Trophoblast cell (in vitro differentiated cells and primary cell): ENCODE measurements around the gene GTSE1. TPM values are rescaled to one million over a fixed set of nuclear protein-coding genes. Genes with fewer than 3 reads are reported as not detected.

ENCODE experiments used
- DNase-seq, 2 donors: peaks; one replicate each; pipeline ENCODE4 v3.0.0-alpha.2; 2016
- H2AFZ ChIP-seq: 2 replicates; pipeline ENCODE4 v1.6.1; 2013; ENCODE audit warnings: low read length, moderate library complexity, mild to moderate bottlenecking; ENCODE audit not compliant: insufficient read depth, poor library complexity
- H2AK5ac ChIP-seq: 2 replicates; pipeline ENCODE4 v1.6.1; 2013; ENCODE audit warnings: mild to moderate bottlenecking, low read length
- H2BK120ac ChIP-seq: 2 replicates; pipeline ENCODE4 v1.6.1; 2013; ENCODE audit warnings: low read length, mild to moderate bottlenecking, moderate library complexity; ENCODE audit not compliant: insufficient read depth, poor library complexity
- H2BK12ac ChIP-seq: 2 replicates; pipeline ENCODE4 v1.6.1; 2013; ENCODE audit warnings: mild to moderate bottlenecking, low read length, moderate library complexity
- H2BK5ac ChIP-seq: 2 replicates; pipeline ENCODE4 v1.6.1; 2013; ENCODE audit warnings: low read length, low read depth, moderate library complexity, mild to moderate bottlenecking; ENCODE audit not compliant: poor library complexity
- H3K14ac ChIP-seq: 2 replicates; pipeline ENCODE4 v1.6.1; 2013; ENCODE audit warnings: mild to moderate bottlenecking, low read length
- H3K18ac ChIP-seq: 2 replicates; pipeline ENCODE4 v1.6.1; 2013; ENCODE audit warnings: mild to moderate bottlenecking, low read length
- H3K23ac ChIP-seq: 2 replicates; pipeline ENCODE4 v1.6.1; 2013; ENCODE audit warnings: low read length
- H3K27ac ChIP-seq: 2 replicates; pipeline ENCODE4 v1.5.1; 2013; ENCODE audit warnings: low read depth, mild to moderate bottlenecking, inconsistent platforms, low read length, moderate library complexity
- H3K27me3 ChIP-seq: 2 replicates; pipeline ENCODE4 v1.6.1; 2013; ENCODE audit warnings: inconsistent platforms, mild to moderate bottlenecking, low read length, moderate library complexity; ENCODE audit not compliant: insufficient read depth
- H3K36me3 ChIP-seq, 2 experiments: 1 replicate in 1 of 2; 2 replicates in 1 of 2; pipeline ENCODE4 v1.6.1; 2013; ENCODE audit warnings: low read length in 2 of 2, mild to moderate bottlenecking in 2 of 2, moderate library complexity in 1 of 2; ENCODE audit not compliant: insufficient read depth in 2 of 2, control insufficient read depth in 1 of 2
- H3K4ac ChIP-seq: 2 replicates; pipeline ENCODE4 v1.6.1; 2013; ENCODE audit warnings: low read depth, mild to moderate bottlenecking, low read length, moderate library complexity
- H3K4me1 ChIP-seq, 2 experiments: 1 replicate in 1 of 2; 2 replicates in 1 of 2; pipeline ENCODE4 v1.6.1; 2013; ENCODE audit warnings: low read length in 2 of 2, mild to moderate bottlenecking in 2 of 2, moderate library complexity in 1 of 2; ENCODE audit not compliant: insufficient read depth in 2 of 2, control insufficient read depth in 1 of 2
- H3K4me2 ChIP-seq: 2 replicates; pipeline ENCODE4 v1.6.1; 2013; ENCODE audit warnings: inconsistent platforms, mild to moderate bottlenecking, low read length, moderate library complexity
- H3K4me3 ChIP-seq: 2 replicates; pipeline ENCODE4 v1.5.1; 2013; ENCODE audit warnings: mild to moderate bottlenecking, low read depth, low read length, inconsistent platforms
- H3K79me1 ChIP-seq: one replicate; pipeline ENCODE4 v1.6.1; 2013; ENCODE audit warnings: low read length
- H3K79me2 ChIP-seq: 2 replicates; pipeline ENCODE4 v1.6.1; 2013; ENCODE audit warnings: low read length, mild to moderate bottlenecking; ENCODE audit not compliant: control insufficient read depth, insufficient read depth, poor library complexity
- H3K9ac ChIP-seq: 2 replicates; pipeline ENCODE4 v1.6.1; 2013; ENCODE audit warnings: mild to moderate bottlenecking, low read length
- H3K9me3 ChIP-seq: 2 replicates; pipeline ENCODE4 v1.6.1; 2013; ENCODE audit warnings: low read depth, mild to moderate bottlenecking, control low read depth, inconsistent platforms, low read length; ENCODE audit not compliant: insufficient read depth
- H4K12ac ChIP-seq: 2 replicates; pipeline ENCODE4 v1.6.1; 2013; ENCODE audit warnings: low read depth, mild to moderate bottlenecking, low read length, moderate library complexity
- H4K8ac ChIP-seq: 2 replicates; pipeline ENCODE4 v1.6.1; 2013; ENCODE audit warnings: low read depth, mild to moderate bottlenecking, low read length, moderate library complexity
- H4K91ac ChIP-seq: one replicate; pipeline ENCODE4 v1.6.1; 2013; ENCODE audit warnings: low read depth, mild to moderate bottlenecking, low read length, moderate library complexity
- WGBS: extraction: QIAGEN DNeasy Blood & Tissue Kit; methylation state at CpG from one replicate; pipeline ENCODE4 v1.1.7; 2013; ENCODE audit warnings: missing lambda C conversion rate; ENCODE audit not compliant: insufficient read length, insufficient coverage; ENCODE audit errors: extremely low coverage; 5-methylcytosine and 5-hydroxymethylcytosine counted together
- polyA plus RNA-seq: library from polyadenylated mRNA; stranded (reverse); fragments of 200-250 nt; gene quantifications from 2 replicates; pipeline ENCODE4 v1.2.3, GENCODE V29; 2013

GTSE1 gene
- polyA plus RNA-seq, result 20.9 and 23.5 TPM in 2 replicates

- Histone ChIP-seq H3K23ac (no peak within 1 kb of the TSS), H3K9me3 (peaks cover 1% of the 10 kb centered on the region), H3K4ac (peak within 1 kb of the TSS; percentile 53), H3K9ac (peak within 1 kb of the TSS; percentile 78), H3K4me3 (peak within 1 kb of the TSS; percentile 87), H2AFZ (peak within 1 kb of the TSS; percentile 86), H3K4me2 (peak within 1 kb of the TSS; percentile 92), H3K14ac (peak within 1 kb of the TSS; percentile 81), H2BK5ac (peak within 1 kb of the TSS; percentile 70), H3K18ac (peak within 1 kb of the TSS; percentile 92), H4K91ac (peak within 1 kb of the TSS; percentile 91), H2BK120ac (peak within 1 kb of the TSS; percentile 64), H3K36me3 (peaks cover 9 to 35% of the 10 kb centered on the region in 2 experiments), H4K12ac (peak within 1 kb of the TSS; percentile 90), H2AK5ac (peak within 1 kb of the TSS; percentile 29), H3K4me1 (peaks cover 6 to 10% of the 10 kb centered on the region in 2 experiments), H4K8ac (peak within 1 kb of the TSS; percentile 93), H3K79me1 (peaks cover 10% of the 10 kb centered on the region), H3K27me3 (no peaks in the 10 kb centered on the region), H2BK12ac (no peak within 1 kb of the TSS), H3K79me2 (peaks cover 9% of the 10 kb centered on the region), H3K27ac (peak within 1 kb of the TSS; percentile 46)
- WGBS, result no CpG with 5 or more reads among the region's 76 CpGs
- peak; percentile 97 to 99 for DNase-seq
Observed at GRCh38 chr22:46296257-46297150, at the start of gene GTSE1. GTSE1 (plus strand) TSS chr22:46296870; CDS start chr22:46297401, 531 bp downstream.

GRCh38 chr22:46247443-46247975, 49.2 kb upstream of the GTSE1 start:
- Histone ChIP-seq H3K4me1 (peaks cover 7 to 9% of the 10 kb centered on the region in 2 experiments), H3K27ac (no peak overlapping the region), H2BK120ac (no peak overlapping the region), H2BK12ac (no peak overlapping the region), H3K23ac (no peak overlapping the region), H3K9ac (no peak overlapping the region), H3K4me3 (no peak overlapping the region), H2AK5ac (no peak overlapping the region), H3K36me3 (peaks cover 4 to 5% of the 10 kb centered on the region in 2 experiments), H3K9me3 (peaks cover 1% of the 10 kb centered on the region), H2AFZ (no peak overlapping the region), H3K79me1 (peaks cover 10% of the 10 kb centered on the region), H3K4me2 (no peak overlapping the region), H3K18ac (no peak overlapping the region), H3K79me2 (peaks cover 9% of the 10 kb centered on the region), H3K14ac (no peak overlapping the region), H3K27me3 (no peaks in the 10 kb centered on the region), H4K91ac (no peak overlapping the region), H4K12ac (no peak overlapping the region), H2BK5ac (no peak overlapping the region), H4K8ac (no peak overlapping the region), H3K4ac (no peak overlapping the region)
- no peak for DNase-seq
- no CpG with 5 or more reads among the region's 2 CpGs for WGBS

GRCh38 chr22:46250035-46250782, 46.5 kb upstream of the GTSE1 start, which contains the start of gene CDPF1:
CDPF1 (minus strand) TSS chr22:46250293; CDS start chr22:46248284, 2,009 bp downstream.
- DNase-seq, result peak; percentile 89 to 93
- Histone ChIP-seq H3K14ac (peak within 1 kb of the TSS; percentile 100), H3K79me2 (peaks cover 9% of the 10 kb centered on the region), H3K9ac (peak within 1 kb of the TSS; percentile 94), H2BK12ac (no peak within 1 kb of the TSS), H4K8ac (peak within 1 kb of the TSS; percentile 100), H3K9me3 (peaks cover 1% of the 10 kb centered on the region), H2AK5ac (peak within 1 kb of the TSS; percentile 96), H4K91ac (peak within 1 kb of the TSS; percentile 94), H3K79me1 (peaks cover 10% of the 10 kb centered on the region), H3K4me1 (peaks cover 7 to 9% of the 10 kb centered on the region in 2 experiments), H3K36me3 (no peaks in the 10 kb centered on the region), H3K4me3 (peak within 1 kb of the TSS; percentile 92), H3K4ac (peak within 1 kb of the TSS; percentile 93), H3K18ac (peak within 1 kb of the TSS; percentile 100), H3K4me2 (peak within 1 kb of the TSS; percentile 85), H3K27ac (peak within 1 kb of the TSS; percentile 72), H2AFZ (peak within 1 kb of the TSS; percentile 99), H4K12ac (peak within 1 kb of the TSS; percentile 100), H3K23ac (no peak within 1 kb of the TSS), H2BK5ac (peak within 1 kb of the TSS; percentile 86), H2BK120ac (peak within 1 kb of the TSS; percentile 89), H3K27me3 (no peaks in the 10 kb centered on the region)
- no CpG with 5 or more reads among the region's 89 CpGs for WGBS

- Histone ChIP-seq H2BK12ac (no peak overlapping the region), H3K9me3 (peaks cover 1% of the 10 kb centered on the region), H3K27ac (no peak overlapping the region), H4K91ac (peak overlapping the region; percentile 77), H2AK5ac (peak overlapping the region; percentile 17), H2BK5ac (no peak overlapping the region), H3K18ac (peak overlapping the region; percentile 83), H2BK120ac (peak overlapping the region; percentile 19), H3K4ac (peak overlapping the region; percentile 50), H3K23ac (no peak overlapping the region), H2AFZ (peak overlapping the region; percentile 68), H3K4me1 (peaks cover 7 to 9% of the 10 kb centered on the region in 2 experiments), H3K4me3 (peak overlapping the region; percentile 92), H3K14ac (peak overlapping the region; percentile 83), H3K27me3 (no peaks in the 10 kb centered on the region), H4K12ac (peak overlapping the region; percentile 86), H3K36me3 (no peaks in the 10 kb centered on the region), H3K79me1 (peaks cover 10% of the 10 kb centered on the region), H4K8ac (peak overlapping the region; percentile 95), H3K9ac (peak overlapping the region; percentile 65), H3K4me2 (peak overlapping the region; percentile 85), H3K79me2 (peaks cover 9% of the 10 kb centered on the region)
- peak in 1 of 2 donors; percentile 12 for DNase-seq
- WGBS, result no CpG with 5 or more reads among the region's 25 CpGs
Observed at GRCh38 chr22:46250783-46251125, 45.9 kb upstream of the GTSE1 start.
